Prostate gland (tissue), 2 donors: ENCODE results near the gene GPC2. TPM values are rescaled to one million over a fixed set of nuclear protein-coding genes. Genes with fewer than 3 reads are reported as not detected.

Source experiments
- DNase-seq: peaks from one replicate; pipeline ENCODE4 v3.0.0-alpha.2; 2019; ENCODE audit warnings: low spot score
- H3K27ac ChIP-seq, 2 donors: fragments of 200-600 bp; sonication (generic); 2 replicates each; pipeline ENCODE4 v1.5.1; 2017 to 2019
- H3K27me3 ChIP-seq: fragments of 200-600 bp; sonication (generic); replicated peaks from 2 replicates; pipeline ENCODE4 v1.5.1; 2019; ENCODE audit not compliant: insufficient read depth
- H3K36me3 ChIP-seq, 2 donors: fragments of 200-600 bp; sonication (generic); 1 replicate in 1 of 2; 2 replicates in 1 of 2; pipeline versions ENCODE4 v1.5.1 to v1.8.1; 2017 to 2019
- H3K4me1 ChIP-seq: fragments of 200-600 bp; sonication (generic); replicated peaks from 2 replicates; pipeline ENCODE4 v1.5.1; 2019
- H3K4me3 ChIP-seq, 2 donors: fragments of 200-600 bp; sonication (generic); 2 replicates each; pipeline ENCODE4 v1.5.1; 2017 to 2019
- H3K9me3 ChIP-seq: fragments of 200-600 bp; sonication (generic); 2 replicates; pipeline ENCODE4 v1.5.1; 2017
- CTCF ChIP-seq, 4 experiments: fragments of 200-600 bp in 2 of 4; fragments of 450-650 bp in 2 of 4; sonication (generic) in 2 of 4; IDR thresholded peaks; 1 replicate in 3 of 4; 2 replicates in 1 of 4; pipeline ENCODE4 v1.5.1; 2016 to 2019; ENCODE audit warnings: antibody characterized with exemption in 4 of 4, mild to moderate bottlenecking in 2 of 4, moderate library complexity in 2 of 4
- POLR2A ChIP-seq: fragments of 450-650 bp; IDR thresholded peaks from one replicate; pipeline ENCODE4 v1.6.1; 2016; ENCODE audit warnings: antibody characterized with exemption, mild to moderate bottlenecking
- POLR2AphosphoS5 ChIP-seq: sonication (generic); formaldehyde crosslinking; IDR thresholded peaks from one replicate; pipeline ENCODE4 v1.6.1; 2017; ENCODE audit warnings: antibody characterized with exemption
- WGBS: methylation state at CpG from one replicate; pipeline ENCODE4 v1.1.5; 2018; 5-methylcytosine and 5-hydroxymethylcytosine counted together
- intact Hi-C: fragments of 100-400 bp; cut with DNase I; formaldehyde crosslinking; loops from one replicate; pipeline ENCODE4 v1.14.2; 2022
- total RNA-seq, 2 donors: library from RNA; depleted of rRNA; stranded (reverse); fragments of >200 nt; gene quantifications; one replicate each; pipeline ENCODE4 v1.1.0, GENCODE V29; 2016

GPC2 gene
- total RNA-seq, 2 donors from 2014 or later = 1.7 to 2.8 TPM

GRCh38 chr7:100167912-100168323, 9.3 kb downstream of the GPC2 start:
- no peak for TF ChIP-seq POLR2A
- TF ChIP-seq POLR2AphosphoS5 = no peak
- TF ChIP-seq CTCF (IDR thresholded peaks at IDR 0.05) = no peak
- no peak for DNase-seq
- 5% methylated on average over 11 of the region's 11 CpGs for WGBS
- no peaks in the 10 kb centered on the region for H3K4me1 ChIP-seq
- peak overlapping the region; percentile 18 to 20 for H3K4me3 ChIP-seq
- no peaks in the 10 kb centered on the region for H3K27me3 ChIP-seq
- H3K9me3 ChIP-seq = no peaks in the 10 kb centered on the region
- peak overlapping the region; percentile 32 to 42 for H3K27ac ChIP-seq
- no peaks in the 10 kb centered on the region for H3K36me3 ChIP-seq
- intact Hi-C loops = no loop called here

GRCh38 chr7:100166970-100167911, 9.9 kb downstream of the GPC2 start:
- no peak for TF ChIP-seq CTCF (IDR thresholded peaks at IDR 0.05)
- no peak for TF ChIP-seq POLR2A
- no peak for TF ChIP-seq POLR2AphosphoS5
- WGBS = 62% methylated on average over 14 of the region's 14 CpGs
- Histone ChIP-seq H3K4me3 (peak overlapping the region in 1 of 2 donors; percentile 18), H3K36me3 (no peaks in the 10 kb centered on the region), H3K27me3 (no peaks in the 10 kb centered on the region), H3K4me1 (no peaks in the 10 kb centered on the region), H3K27ac (no peak overlapping the region), H3K9me3 (no peaks in the 10 kb centered on the region)
- intact Hi-C loops = no loop called here
- DNase-seq = no peak

GRCh38 chr7:100166317-100166940, 10.8 kb downstream of the GPC2 start:
- H3K27me3 ChIP-seq = no peaks in the 10 kb centered on the region
- intact Hi-C loops = no loop called here
- no peak overlapping the region for H3K4me3 ChIP-seq
- no peak for TF ChIP-seq CTCF (IDR thresholded peaks at IDR 0.05)
- no peak for TF ChIP-seq POLR2A
- no peak for TF ChIP-seq POLR2AphosphoS5
- H3K4me1 ChIP-seq = no peaks in the 10 kb centered on the region
- no peaks in the 10 kb centered on the region for H3K36me3 ChIP-seq
- WGBS = 83% methylated on average over 15 of the region's 16 CpGs
- H3K9me3 ChIP-seq = no peaks in the 10 kb centered on the region
- no peak for DNase-seq
- H3K27ac ChIP-seq = no peak overlapping the region

- H3K4me3 ChIP-seq = no peak overlapping the region
- no peaks in the 10 kb centered on the region for H3K36me3 ChIP-seq
- H3K4me1 ChIP-seq = no peaks in the 10 kb centered on the region
- intact Hi-C loops = no loop called here
- no peak for DNase-seq
- H3K27me3 ChIP-seq = no peaks in the 10 kb centered on the region
- no peak overlapping the region for H3K27ac ChIP-seq
- H3K9me3 ChIP-seq = no peaks in the 10 kb centered on the region
- TF ChIP-seq POLR2AphosphoS5 (no peak), POLR2A (no peak)
- WGBS = 100% methylated on average over 5 of the region's 5 CpGs
Observed at GRCh38 chr7:100163871-100164270, 13.3 kb downstream of the GPC2 start.

GRCh38 chr7:100163006-100163531, 14.1 kb downstream of the GPC2 start:
- DNase-seq = no peak
- no peaks in the 10 kb centered on the region for H3K36me3 ChIP-seq

More at GRCh38 chr7:100163006-100163531, 14.1 kb downstream of the GPC2 start:
- Histone ChIP-seq H3K4me3 (no peak overlapping the region), H3K27me3 (no peaks in the 10 kb centered on the region), H3K4me1 (no peaks in the 10 kb centered on the region), H3K27ac (no peak overlapping the region), H3K9me3 (no peaks in the 10 kb centered on the region)
- TF ChIP-seq POLR2A = no peak
- TF ChIP-seq POLR2AphosphoS5 = no peak
- TF ChIP-seq CTCF (IDR thresholded peaks at IDR 0.05) = no peak
- intact Hi-C loops = no loop called here
- WGBS = 43% methylated on average over 4 of the region's 6 CpGs
